Measurements from ENCODE around the gene ZBTB21.
A peak's percentile ranks its signal among the peaks of the same experiment; 100 is the strongest.
"Not testable (repeated sequence)": the region's sequence is repeated elsewhere in the genome, so short reads cannot be mapped to it uniquely, and the experiment has no call there.

The ZBTB21 gene

GRCh38 chr21:42000908-42001307, 9.3 kb downstream of the ZBTB21 start:
- H3K4me1 Mint-ChIP-seq (ENCODE audit: low read depth) = peaks cover 53% of the 10 kb centered on the region
- H3K27me3 Mint-ChIP-seq = no peaks in the 10 kb centered on the region
- peaks cover 4% of the 10 kb centered on the region for H3K9me3 Mint-ChIP-seq
- peak overlapping the region; percentile 98 for H3K27ac Mint-ChIP-seq
- no peak overlapping the region for H3K4me3 Mint-ChIP-seq
- H3K36me3 Mint-ChIP-seq (ENCODE audit: low read depth) = peaks cover 90% of the 10 kb centered on the region
- DNase-seq = no peak

- Mint-ChIP-seq H3K27me3 (no peaks in the 10 kb centered on the region), H3K4me1 (ENCODE audit: low read depth) (peaks cover 28% of the 10 kb centered on the region), H3K4me3 (no peak overlapping the region), H3K9me3 (peaks cover 10% of the 10 kb centered on the region), H3K27ac (no peak overlapping the region), H3K36me3 (ENCODE audit: low read depth) (peaks cover 98% of the 10 kb centered on the region)
- DNase-seq = no peak
These were observed 12.5 kb downstream of the ZBTB21 start for GRCh38 chr21:41997657-41998056.

GRCh38 chr21:41995577-41995976, 14.6 kb downstream of the ZBTB21 start:
- no peak overlapping the region for H3K4me3 Mint-ChIP-seq
- peaks cover 98% of the 10 kb centered on the region for H3K36me3 Mint-ChIP-seq (ENCODE audit: low read depth)
- no peak for DNase-seq
- H3K27me3 Mint-ChIP-seq = no peaks in the 10 kb centered on the region
- no peak overlapping the region for H3K27ac Mint-ChIP-seq
- peaks cover 10% of the 10 kb centered on the region for H3K9me3 Mint-ChIP-seq
- peaks cover 9% of the 10 kb centered on the region for H3K4me1 Mint-ChIP-seq (ENCODE audit: low read depth)

GRCh38 chr21:41994613-41995012, 15.5 kb downstream of the ZBTB21 start:
- not testable (repeated sequence) for DNase-seq; H3K4me3 Mint-ChIP-seq; H3K4me1 Mint-ChIP-seq (ENCODE audit: low read depth); H3K27me3 Mint-ChIP-seq; H3K9me3 Mint-ChIP-seq; H3K27ac Mint-ChIP-seq
- H3K36me3 Mint-ChIP-seq (ENCODE audit: low read depth) = peaks cover 98% of the 10 kb centered on the region

- H3K27me3 Mint-ChIP-seq = no peaks in the 10 kb centered on the region
- peaks cover 96% of the 10 kb centered on the region for H3K36me3 Mint-ChIP-seq (ENCODE audit: low read depth)
- no peak for DNase-seq
- H3K27ac Mint-ChIP-seq = no peak overlapping the region
- peaks cover 4% of the 10 kb centered on the region for H3K4me1 Mint-ChIP-seq (ENCODE audit: low read depth)
- peaks cover 10% of the 10 kb centered on the region for H3K9me3 Mint-ChIP-seq
- H3K4me3 Mint-ChIP-seq = no peak overlapping the region
These were observed 16.4 kb downstream of the ZBTB21 start for GRCh38 chr21:41993744-41994143.

DNA sequence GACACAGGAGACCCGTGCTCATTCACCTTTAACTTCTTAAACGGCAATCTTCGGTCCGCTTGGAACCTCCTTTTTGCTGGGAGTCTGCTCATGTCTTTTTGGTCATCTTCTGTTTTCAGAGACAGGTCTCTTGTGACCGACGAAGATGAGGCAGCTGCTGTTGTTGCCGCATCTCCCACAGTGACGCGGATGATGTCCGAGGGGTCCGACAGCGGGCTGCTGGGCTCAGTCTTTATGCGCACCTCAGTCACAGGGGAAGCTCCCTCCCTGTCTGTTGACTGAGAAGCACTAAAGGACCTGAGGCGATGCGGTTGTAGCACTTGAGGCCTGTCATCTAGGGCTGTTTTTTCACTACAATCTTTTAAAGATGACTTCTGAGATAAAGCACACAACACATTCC, 17.6 kb downstream of the ZBTB21 start:
- no peak for DNase-seq
- no peak overlapping the region for H3K4me3 Mint-ChIP-seq
- peaks cover 86% of the 10 kb centered on the region for H3K36me3 Mint-ChIP-seq (ENCODE audit: low read depth)
- no peaks in the 10 kb centered on the region for H3K27me3 Mint-ChIP-seq
- no peak overlapping the region for H3K27ac Mint-ChIP-seq
- peaks cover 4% of the 10 kb centered on the region for H3K4me1 Mint-ChIP-seq (ENCODE audit: low read depth)
- H3K9me3 Mint-ChIP-seq = peaks cover 10% of the 10 kb centered on the region

DNA sequence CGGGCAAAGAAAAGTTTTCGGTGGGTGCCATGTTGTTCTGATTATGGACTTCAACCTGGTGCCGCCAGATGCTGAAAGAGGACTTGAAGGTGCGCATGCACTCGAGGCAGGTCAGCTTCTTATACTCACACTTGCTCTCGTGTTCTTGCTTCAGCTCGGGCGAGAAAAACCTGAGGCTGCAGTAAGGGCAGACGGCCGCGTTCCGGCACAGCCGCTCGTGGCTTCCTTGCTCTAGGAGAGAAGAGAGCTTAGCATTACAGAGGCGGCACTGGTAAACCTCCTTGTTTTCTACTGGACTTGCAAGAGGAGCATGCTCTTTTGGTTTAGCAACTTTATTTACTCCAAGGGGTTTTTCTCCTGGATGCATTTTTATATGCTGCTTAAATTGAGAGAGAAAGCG, 18.5 kb downstream of the ZBTB21 start:
- H3K4me3 Mint-ChIP-seq = no peak overlapping the region
- H3K27me3 Mint-ChIP-seq = no peaks in the 10 kb centered on the region
- peaks cover 10% of the 10 kb centered on the region for H3K9me3 Mint-ChIP-seq
- H3K4me1 Mint-ChIP-seq (ENCODE audit: low read depth) = peaks cover 4% of the 10 kb centered on the region
- peaks cover 77% of the 10 kb centered on the region for H3K36me3 Mint-ChIP-seq (ENCODE audit: low read depth)
- no peak overlapping the region for H3K27ac Mint-ChIP-seq
- no peak for DNase-seq

- H3K36me3 Mint-ChIP-seq (ENCODE audit: low read depth) = peaks cover 58% of the 10 kb centered on the region
- no peak overlapping the region for H3K27ac Mint-ChIP-seq
- no peaks in the 10 kb centered on the region for H3K27me3 Mint-ChIP-seq
- no peak overlapping the region for H3K4me3 Mint-ChIP-seq
- DNase-seq = no peak
- no peaks in the 10 kb centered on the region for H3K9me3 Mint-ChIP-seq
- peaks cover 10% of the 10 kb centered on the region for H3K4me1 Mint-ChIP-seq (ENCODE audit: low read depth)
These were observed 20.5 kb downstream of the ZBTB21 start for GRCh38 chr21:41989698-41990097.

DNA sequence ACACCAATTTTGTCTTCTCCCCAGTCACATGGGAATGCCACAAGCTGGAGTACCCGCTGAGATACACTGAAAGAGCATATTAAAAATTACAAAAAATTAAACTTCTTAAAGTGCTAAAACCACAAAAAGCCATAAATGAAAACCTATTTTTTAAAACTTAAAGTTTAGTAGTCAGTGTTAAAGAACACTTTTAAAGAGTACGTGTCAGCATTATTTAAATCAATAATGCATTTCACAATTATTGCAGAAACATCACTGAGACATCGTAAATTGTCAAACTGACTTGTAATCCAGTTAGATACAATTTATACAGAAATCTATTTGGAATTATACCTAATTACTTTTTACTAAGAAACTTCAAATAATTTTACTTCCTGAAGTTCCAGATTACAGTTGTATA, 22.9 kb downstream of the ZBTB21 start:
- no peak for DNase-seq
- Mint-ChIP-seq H3K4me3 (no peak overlapping the region), H3K27ac (no peak overlapping the region), H3K36me3 (ENCODE audit: low read depth) (peaks cover 35% of the 10 kb centered on the region), H3K27me3 (no peaks in the 10 kb centered on the region), H3K4me1 (ENCODE audit: low read depth) (peaks cover 8% of the 10 kb centered on the region), H3K9me3 (peaks cover 7% of the 10 kb centered on the region)

GRCh38 chr21:41985662-41986416, 24.3 kb downstream of the ZBTB21 start:
- no peaks in the 10 kb centered on the region for H3K27me3 Mint-ChIP-seq
- peaks cover 20% of the 10 kb centered on the region for H3K36me3 Mint-ChIP-seq (ENCODE audit: low read depth)
- H3K9me3 Mint-ChIP-seq = peaks cover 7% of the 10 kb centered on the region
- DNase-seq = no peak
- no peak overlapping the region for H3K27ac Mint-ChIP-seq
- peaks cover 8% of the 10 kb centered on the region for H3K4me1 Mint-ChIP-seq (ENCODE audit: low read depth)
- no peak overlapping the region for H3K4me3 Mint-ChIP-seq

- H3K9me3 Mint-ChIP-seq = peaks cover 16% of the 10 kb centered on the region
- peaks cover 5% of the 10 kb centered on the region for H3K27me3 Mint-ChIP-seq
- H3K27ac Mint-ChIP-seq = no peak overlapping the region
- no peak overlapping the region for H3K4me3 Mint-ChIP-seq
- H3K36me3 Mint-ChIP-seq (ENCODE audit: low read depth) = peaks cover 2% of the 10 kb centered on the region
- H3K4me1 Mint-ChIP-seq (ENCODE audit: low read depth) = peaks cover 8% of the 10 kb centered on the region
- DNase-seq = no peak
These were observed 26.9 kb downstream of the ZBTB21 start for GRCh38 chr21:41983229-41983628.

GRCh38 chr21:41980561-41980960, 29.6 kb downstream of the ZBTB21 start:
- H3K9me3 Mint-ChIP-seq = peaks cover 16% of the 10 kb centered on the region
- peaks cover 5% of the 10 kb centered on the region for H3K27me3 Mint-ChIP-seq
- no peak overlapping the region for H3K4me3 Mint-ChIP-seq
- peaks cover 4% of the 10 kb centered on the region for H3K4me1 Mint-ChIP-seq (ENCODE audit: low read depth)
- DNase-seq = no peak
- H3K27ac Mint-ChIP-seq = no peak overlapping the region
- no peaks in the 10 kb centered on the region for H3K36me3 Mint-ChIP-seq (ENCODE audit: low read depth)

DNA sequence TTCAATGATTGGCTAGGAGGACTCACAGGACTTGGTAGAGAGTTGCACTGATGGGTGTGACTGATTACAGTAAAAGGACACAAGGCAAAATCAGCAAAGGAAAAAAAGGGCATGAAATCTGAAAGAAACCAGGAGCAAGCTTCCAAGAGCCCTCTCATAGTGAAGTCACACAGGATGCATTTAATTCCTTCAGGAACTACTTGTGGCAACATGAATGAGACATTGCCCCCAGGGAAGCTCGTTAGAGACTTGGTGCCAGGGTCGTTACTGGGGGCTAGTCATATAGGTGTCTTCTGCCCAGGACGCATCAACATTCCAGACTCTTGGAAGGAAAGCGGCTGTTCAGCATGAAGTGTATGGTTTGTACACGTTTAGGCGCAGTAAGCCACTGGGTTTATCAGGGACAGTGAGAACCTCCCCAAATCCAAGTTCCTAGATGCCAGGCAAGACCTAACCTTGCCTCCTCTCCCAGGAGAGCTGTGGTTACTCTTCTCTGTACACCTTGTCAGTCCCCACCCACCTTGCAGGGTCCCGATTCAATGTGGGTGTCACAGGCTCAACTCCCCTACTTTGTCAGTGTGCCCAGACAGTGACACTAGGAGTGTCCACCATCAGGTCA, 30.3 kb downstream of the ZBTB21 start:
- Mint-ChIP-seq H3K36me3 (ENCODE audit: low read depth) (no peaks in the 10 kb centered on the region), H3K9me3 (peaks cover 16% of the 10 kb centered on the region), H3K4me3 (no peak overlapping the region), H3K27me3 (peaks cover 5% of the 10 kb centered on the region), H3K27ac (no peak overlapping the region), H3K4me1 (ENCODE audit: low read depth) (peaks cover 3% of the 10 kb centered on the region)
- DNase-seq = peak; percentile 9

DNA sequence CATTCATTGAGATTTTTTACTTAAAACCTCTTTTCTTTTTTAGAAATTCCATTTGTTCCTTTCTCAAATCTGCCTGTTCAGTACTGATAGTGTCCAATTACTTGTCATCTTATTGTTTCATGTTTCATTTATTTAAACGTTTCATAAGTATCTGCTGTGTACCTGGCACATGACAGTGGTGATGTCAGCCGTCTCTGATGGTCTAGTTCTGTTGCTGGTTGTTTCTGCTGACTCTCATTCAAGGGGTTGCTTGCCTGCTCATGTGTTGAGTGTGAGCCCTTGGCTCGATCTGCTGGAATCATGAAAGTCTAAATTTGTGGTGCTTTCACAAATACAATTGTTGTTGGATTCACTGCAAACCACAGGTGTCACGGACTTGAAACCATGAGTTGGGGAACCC, 30.8 kb downstream of the ZBTB21 start:
- H3K27ac Mint-ChIP-seq = no peak overlapping the region
- peaks cover 8% of the 10 kb centered on the region for H3K4me1 Mint-ChIP-seq (ENCODE audit: low read depth)
- H3K27me3 Mint-ChIP-seq = peaks cover 5% of the 10 kb centered on the region
- H3K9me3 Mint-ChIP-seq = peaks cover 16% of the 10 kb centered on the region
- DNase-seq = no peak
- H3K4me3 Mint-ChIP-seq = no peak overlapping the region
- no peaks in the 10 kb centered on the region for H3K36me3 Mint-ChIP-seq (ENCODE audit: low read depth)

Measured in activated T-cell treated with anti-CD3 and anti-CD28 coated beads, Interleukin-2, amount 50 U/mL, for 24 hours (primary cell).